Activated CD8-positive, alpha-beta memory T cell treated with anti-CD3 and anti-CD28 coated beads, Interleukin-2, amount 10 ng/mL, durations not matched to agents 7 days and 5 days (primary cell): ENCODE results near the gene NRG4. TPM values are rescaled to one million over a fixed set of nuclear protein-coding genes. Genes with fewer than 3 reads are reported as not detected.
"Not testable (repeated sequence)": the region's sequence is repeated elsewhere in the genome, so short reads cannot be mapped to it uniquely, and the experiment has no call there.

ENCODE experiments used
- ATAC-seq: fragments of 150-1000 bp; cut with Tn5 transposase; one replicate; pipeline ENCODE4 v1.10.0; 2021; ENCODE audit warnings: moderate library complexity
- CTCF ChIA-PET: fragments of 350-600 bp; sonication (Branson Sonifier 250); formaldehyde crosslinking; loops from one replicate; lab custom pipeline; 2021; ENCODE audit warnings: antibody characterized with exemption; lab: Charles Lee
- DNase-seq: peaks from one replicate; pipeline ENCODE4 v3.0.0-alpha.2; 2020
- H3K27ac Mint-ChIP-seq: one replicate; pipeline ENCODE4 v1.8.0; 2021; ENCODE audit warnings: mild to moderate bottlenecking, mixed read lengths
- H3K27me3 Mint-ChIP-seq: one replicate; pipeline ENCODE4 v1.8.0; 2021; ENCODE audit warnings: mixed read lengths
- H3K36me3 Mint-ChIP-seq: one replicate; pipeline ENCODE4 v1.8.0; 2021; ENCODE audit warnings: mild to moderate bottlenecking, mixed read lengths
- H3K4me1 Mint-ChIP-seq: one replicate; pipeline ENCODE4 v1.8.0; 2021; ENCODE audit warnings: mixed read lengths
- H3K4me3 Mint-ChIP-seq: one replicate; pipeline ENCODE4 v1.8.0; 2021; ENCODE audit warnings: mild to moderate bottlenecking, moderate library complexity, mixed read lengths
- H3K9me3 Mint-ChIP-seq: one replicate; pipeline ENCODE4 v1.8.0; 2022; ENCODE audit warnings: low read depth, mixed read lengths
- total RNA-seq, 2 experiments: library from RNA; stranded (reverse); gene quantifications; one replicate each; pipeline ENCODE4 v1.2.3, GENCODE V29; 2021

Gene NRG4
- total RNA-seq = not detected

- H3K4me3 Mint-ChIP-seq = no peak within 1 kb of the TSS
- H3K9me3 Mint-ChIP-seq = no peaks in the 10 kb centered on the region
- no peaks in the 10 kb centered on the region for H3K36me3 Mint-ChIP-seq
- CTCF ChIA-PET = no interaction called here
- no peak for ATAC-seq
- peaks cover 65% of the 10 kb centered on the region for H3K27me3 Mint-ChIP-seq
- no peak within 1 kb of the TSS for H3K27ac Mint-ChIP-seq
- DNase-seq = no peak
- H3K4me1 Mint-ChIP-seq = peaks cover 6% of the 10 kb centered on the region
Measured at GRCh38 chr15:76011627-76012551, at the start of gene NRG4. NRG4 (minus strand) TSS chr15:76012424; CDS start chr15:76011230, 1,194 bp downstream.

- Mint-ChIP-seq H3K27ac (no peak overlapping the region), H3K4me1 (peaks cover 34% of the 10 kb centered on the region), H3K4me3 (no peak overlapping the region), H3K36me3 (no peaks in the 10 kb centered on the region), H3K9me3 (no peaks in the 10 kb centered on the region), H3K27me3 (peaks cover 86% of the 10 kb centered on the region)
- CTCF ChIA-PET = interaction anchor here (1.9 to 9.3 kb wide), 3 partner anchors 77 to 89 kb away, joined by 5 to 188 read pairs (median 33); no protein-coding TSS in a partner anchor
- ATAC-seq = no peak
- DNase-seq = no peak
Measured at GRCh38 chr15:76061700-76062099, 49.5 kb upstream of the NRG4 start.

- H3K27me3 Mint-ChIP-seq = peaks cover 83% of the 10 kb centered on the region
- no peak overlapping the region for H3K27ac Mint-ChIP-seq
- CTCF ChIA-PET = interaction anchor here (1.1 to 9.3 kb wide), 8 partner anchors 9 to 1483 kb away, joined by 3 to 188 read pairs (median 5); no protein-coding TSS in a partner anchor
- H3K4me1 Mint-ChIP-seq = peaks cover 31% of the 10 kb centered on the region
- peak overlapping the region; percentile 57 for H3K4me3 Mint-ChIP-seq
- DNase-seq = peak; percentile 56
- peak; percentile 3 for ATAC-seq
- H3K9me3 Mint-ChIP-seq = no peaks in the 10 kb centered on the region
- H3K36me3 Mint-ChIP-seq = no peaks in the 10 kb centered on the region
Measured at GRCh38 chr15:76060118-76060989, 48.1 kb upstream of the NRG4 start.

DNA sequence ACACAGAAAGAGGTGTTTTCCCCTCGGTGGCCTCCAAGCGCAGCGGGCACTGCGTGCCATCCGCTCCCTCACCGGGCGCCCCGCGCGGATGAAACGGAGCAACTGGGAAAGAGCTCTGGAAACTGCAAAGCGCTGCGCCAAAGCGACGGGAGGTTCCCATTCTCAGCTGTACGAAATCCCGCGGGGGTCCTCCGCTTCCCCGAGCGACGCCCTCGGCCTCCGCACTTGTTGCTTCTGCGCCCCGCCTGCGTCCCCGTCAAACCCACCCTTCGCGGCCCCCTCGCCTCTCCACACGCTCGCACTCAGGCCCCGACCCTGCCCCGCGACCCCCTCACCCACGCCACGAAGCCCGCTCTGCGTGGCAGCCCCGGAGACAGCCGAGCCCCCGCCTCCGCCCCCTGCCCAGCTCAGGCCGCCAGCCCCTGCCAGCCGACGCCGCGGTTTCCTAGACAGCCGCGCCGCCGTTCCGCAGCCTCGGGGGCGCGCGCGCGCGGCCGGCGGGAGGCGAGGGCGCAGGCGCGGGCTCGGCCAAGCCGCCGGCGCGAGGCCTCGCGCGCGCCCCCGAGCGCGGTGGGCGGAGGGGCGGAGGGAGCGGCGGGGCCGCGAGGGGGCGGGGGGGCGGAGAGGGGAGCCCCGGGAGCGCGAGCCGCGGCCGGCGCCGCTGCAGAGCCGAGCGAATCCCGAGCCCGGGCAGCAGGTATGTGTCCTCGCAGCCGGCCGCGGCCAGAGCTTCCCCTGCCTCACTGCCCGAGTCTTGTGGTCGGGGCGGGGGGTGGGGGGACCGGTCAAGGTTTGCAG is 47.3 kb upstream of the NRG4 start, which contains the start of gene TMEM266:
Gene TMEM266 (plus strand): TSS at position 666 of the 798 bp plus-strand sequence. CDS start 74,279 bp downstream, outside the sequence.
- no peaks in the 10 kb centered on the region for H3K36me3 Mint-ChIP-seq
- no peaks in the 10 kb centered on the region for H3K9me3 Mint-ChIP-seq
- DNase-seq (no peak), ATAC-seq (peak; percentile 57)
- peak within 1 kb of the TSS; percentile 58 for H3K4me3 Mint-ChIP-seq
- H3K27ac Mint-ChIP-seq = no peak within 1 kb of the TSS
- peaks cover 76% of the 10 kb centered on the region for H3K27me3 Mint-ChIP-seq
- H3K4me1 Mint-ChIP-seq = peaks cover 25% of the 10 kb centered on the region
- CTCF ChIA-PET = interaction anchor here (0.6 to 9.3 kb wide), 14 partner anchors 10 to 1483 kb away, joined by 3 to 188 read pairs (median 3); no protein-coding TSS in a partner anchor

GRCh38 chr15:76058714-76059319 is 46.6 kb upstream of the NRG4 start:
- DNase-seq (peak; percentile 56), ATAC-seq (peak; percentile 54)
- Mint-ChIP-seq H3K27me3 (peaks cover 76% of the 10 kb centered on the region), H3K9me3 (no peaks in the 10 kb centered on the region), H3K4me3 (peak overlapping the region; percentile 58), H3K27ac (no peak overlapping the region), H3K36me3 (no peaks in the 10 kb centered on the region), H3K4me1 (peaks cover 25% of the 10 kb centered on the region)
- CTCF ChIA-PET = interaction anchor here (0.6 to 9.3 kb wide), 15 partner anchors 11 to 264 kb away, joined by 3 to 188 read pairs (median 3); no protein-coding TSS in a partner anchor

DNA sequence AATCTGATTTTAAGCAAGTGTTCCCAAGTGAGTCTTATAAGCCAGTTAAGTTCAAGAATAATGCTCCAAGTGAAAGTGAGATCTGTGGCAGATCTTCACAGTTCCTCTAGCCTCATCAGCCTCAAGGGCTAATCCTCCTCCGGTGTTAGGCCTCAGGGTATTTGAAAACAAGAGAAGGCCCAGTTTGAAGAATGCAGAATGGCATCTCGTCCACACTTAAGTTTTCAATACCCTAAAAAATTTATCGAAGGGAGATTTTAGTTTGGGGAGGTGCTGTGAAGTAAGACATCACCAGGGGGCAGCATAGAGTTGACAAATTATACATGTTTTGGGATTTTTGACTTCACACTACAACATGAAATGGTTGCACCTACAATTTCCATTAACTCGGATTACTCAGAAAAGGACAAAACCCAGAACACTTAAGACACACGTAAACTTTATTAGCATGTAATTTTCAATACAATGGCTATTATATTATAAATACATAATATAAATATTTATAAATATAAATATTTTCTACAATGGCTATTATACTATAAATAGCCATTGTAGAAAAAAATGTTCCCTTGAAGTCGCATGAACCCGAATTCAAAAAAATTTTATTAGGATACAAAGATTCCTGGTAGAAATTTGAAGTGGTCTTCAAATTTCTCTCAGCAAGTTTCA is 45.2 kb upstream of the NRG4 start:
- Mint-ChIP-seq H3K9me3 (no peaks in the 10 kb centered on the region), H3K27ac (no peak overlapping the region), H3K4me3 (no peak overlapping the region), H3K4me1 (peaks cover 25% of the 10 kb centered on the region), H3K36me3 (no peaks in the 10 kb centered on the region), H3K27me3 (peaks cover 67% of the 10 kb centered on the region)
- ATAC-seq = no peak
- peak; percentile 47 for DNase-seq
- CTCF ChIA-PET = interaction anchor here (0.7 to 9.3 kb wide), 17 partner anchors 8 to 248 kb away, joined by 3 to 188 read pairs (median 4); no protein-coding TSS in a partner anchor

- H3K4me3 Mint-ChIP-seq = no peak overlapping the region
- H3K36me3 Mint-ChIP-seq = no peaks in the 10 kb centered on the region
- no peak overlapping the region for H3K27ac Mint-ChIP-seq
- CTCF ChIA-PET = interaction anchor here (0.7 to 9.3 kb wide), 14 partner anchors 9 to 247 kb away, joined by 3 to 188 read pairs (median 4); no protein-coding TSS in a partner anchor
- no peak for DNase-seq
- H3K9me3 Mint-ChIP-seq = no peaks in the 10 kb centered on the region
- H3K27me3 Mint-ChIP-seq = peaks cover 62% of the 10 kb centered on the region
- ATAC-seq = no peak
- H3K4me1 Mint-ChIP-seq = peaks cover 21% of the 10 kb centered on the region
Measured at GRCh38 chr15:76056931-76057330, 44.7 kb upstream of the NRG4 start.

GRCh38 chr15:76054201-76054600 is 42.0 kb upstream of the NRG4 start:
- H3K27ac Mint-ChIP-seq, ATAC-seq, H3K4me3 Mint-ChIP-seq, H3K36me3 Mint-ChIP-seq, DNase-seq, CTCF ChIA-PET, H3K9me3 Mint-ChIP-seq: not testable (repeated sequence)
- peaks cover 44% of the 10 kb centered on the region for H3K27me3 Mint-ChIP-seq
- H3K4me1 Mint-ChIP-seq = peaks cover 17% of the 10 kb centered on the region

GRCh38 chr15:76038512-76038911 is 26.3 kb upstream of the NRG4 start:
- CTCF ChIA-PET = no interaction called here
- Mint-ChIP-seq H3K4me3 (no peak overlapping the region), H3K27ac (no peak overlapping the region), H3K9me3 (peaks cover 4% of the 10 kb centered on the region), H3K4me1 (no peaks in the 10 kb centered on the region), H3K27me3 (peaks cover 64% of the 10 kb centered on the region), H3K36me3 (peaks cover 6% of the 10 kb centered on the region)
- ATAC-seq (no peak), DNase-seq (no peak)

GRCh38 chr15:76035593-76035992 is 23.4 kb upstream of the NRG4 start:
- Mint-ChIP-seq H3K4me3 (no peak overlapping the region), H3K27ac (no peak overlapping the region), H3K27me3 (peaks cover 50% of the 10 kb centered on the region), H3K9me3 (no peaks in the 10 kb centered on the region), H3K4me1 (no peaks in the 10 kb centered on the region), H3K36me3 (no peaks in the 10 kb centered on the region)
- CTCF ChIA-PET = no interaction called here
- DNase-seq = no peak
- no peak for ATAC-seq

DNA sequence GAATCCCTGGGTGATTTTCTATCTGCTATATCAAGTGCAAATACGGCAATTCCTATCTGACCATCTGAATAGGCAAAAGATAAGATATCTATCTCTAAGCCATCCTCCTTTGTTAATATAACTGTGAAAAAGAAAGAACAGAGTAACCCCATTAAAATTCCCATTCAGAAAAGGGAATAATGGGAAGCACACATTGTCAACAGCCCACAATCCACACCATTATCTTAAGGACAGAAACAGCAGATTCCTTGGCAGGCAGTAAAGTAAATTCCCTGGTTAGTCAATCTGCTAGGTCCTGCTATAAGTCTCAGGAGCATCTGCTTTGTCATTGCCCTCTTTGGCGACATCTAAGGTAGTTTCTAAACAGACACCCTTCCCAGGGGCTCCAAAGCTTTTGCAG is 21.9 kb upstream of the NRG4 start:
- Mint-ChIP-seq H3K9me3 (no peaks in the 10 kb centered on the region), H3K36me3 (no peaks in the 10 kb centered on the region), H3K27me3 (peaks cover 49% of the 10 kb centered on the region), H3K27ac (no peak overlapping the region), H3K4me3 (no peak overlapping the region), H3K4me1 (no peaks in the 10 kb centered on the region)
- ATAC-seq (no peak), DNase-seq (no peak)
- CTCF ChIA-PET = no interaction called here
